ENCODE data around the gene PLXNA2.

The PLXNA2 gene

DNA sequence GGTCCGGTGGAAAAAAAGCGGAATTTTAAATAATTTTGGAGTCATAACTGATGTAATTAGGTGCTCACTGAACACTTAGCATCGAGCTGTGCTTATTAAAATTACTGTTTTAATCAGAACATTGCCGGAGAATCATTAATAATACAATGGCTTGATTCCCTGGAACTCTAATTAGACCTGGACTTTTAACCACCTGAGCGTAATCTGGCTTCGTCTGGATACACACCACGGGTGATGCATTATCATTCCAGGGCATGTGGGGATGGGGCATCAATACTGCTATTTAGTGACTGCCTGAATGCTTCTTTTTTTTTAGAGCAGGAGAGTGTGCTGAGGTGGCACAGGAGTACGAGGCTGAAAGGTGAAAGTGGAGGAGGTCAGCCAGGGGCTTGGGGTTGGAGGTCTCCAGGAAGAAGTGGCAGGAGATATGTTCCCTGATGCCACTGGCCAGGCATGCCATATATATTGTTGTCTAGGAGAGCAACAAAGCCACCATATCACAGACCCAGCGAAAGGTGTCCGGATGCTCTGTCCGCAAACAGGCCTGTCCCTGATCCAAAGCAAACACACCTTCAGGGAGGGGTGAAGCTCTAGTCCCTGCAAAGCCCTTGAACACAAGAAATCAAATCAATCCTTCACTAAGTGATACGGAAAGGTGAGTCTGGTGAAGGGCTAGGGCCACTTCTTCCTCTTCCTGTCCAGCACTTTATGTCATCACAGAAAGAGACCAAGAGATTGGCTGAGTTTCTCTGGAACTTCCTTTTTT, 125.2 kb downstream of the PLXNA2 start:
- no peak for DNase-seq (ENCODE audit: low read depth in 2 of 2)

DNA sequence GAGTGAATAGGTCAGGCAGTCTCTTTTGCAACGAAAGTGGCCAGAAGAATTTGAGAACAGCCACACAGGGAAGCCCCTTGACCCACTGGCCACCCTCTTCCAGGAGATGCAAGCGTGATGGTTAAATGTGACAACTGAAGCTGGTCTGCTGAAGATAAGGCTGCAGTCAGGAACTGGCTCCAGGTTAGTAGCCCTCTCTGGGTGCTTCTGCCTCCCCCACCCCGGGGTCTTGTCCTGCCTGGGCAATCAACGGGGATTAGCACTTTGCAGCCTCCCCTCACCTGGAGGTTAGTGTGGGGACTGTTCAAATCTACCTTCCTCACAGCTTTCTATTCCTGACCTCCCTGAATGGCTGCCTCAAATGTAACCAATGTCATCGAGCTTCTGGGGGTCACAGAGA, 125.9 kb downstream of the PLXNA2 start:
- DNase-seq (ENCODE audit: low read depth in 2 of 2), result no peak

DNA sequence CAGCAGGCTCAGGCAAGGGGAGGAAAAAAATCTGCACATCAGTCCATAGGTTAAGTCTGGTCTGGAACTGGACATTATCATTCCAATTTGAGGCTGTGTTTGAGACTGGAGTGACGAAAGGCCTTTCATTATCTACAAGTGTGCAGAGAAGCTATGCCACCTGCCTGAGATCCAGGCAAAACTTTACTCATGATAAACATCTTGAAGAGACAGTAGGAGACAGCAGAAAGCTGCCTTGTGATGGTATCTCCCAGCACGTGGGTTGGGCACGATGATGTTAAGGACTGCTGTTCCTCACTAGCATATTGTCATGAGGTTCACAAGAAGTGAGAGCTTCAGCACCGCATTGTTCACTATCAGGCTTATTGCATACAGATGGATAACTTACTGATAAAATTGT, 126.4 kb downstream of the PLXNA2 start:
- DNase-seq (ENCODE audit: low read depth in 2 of 2), result no peak

DNA sequence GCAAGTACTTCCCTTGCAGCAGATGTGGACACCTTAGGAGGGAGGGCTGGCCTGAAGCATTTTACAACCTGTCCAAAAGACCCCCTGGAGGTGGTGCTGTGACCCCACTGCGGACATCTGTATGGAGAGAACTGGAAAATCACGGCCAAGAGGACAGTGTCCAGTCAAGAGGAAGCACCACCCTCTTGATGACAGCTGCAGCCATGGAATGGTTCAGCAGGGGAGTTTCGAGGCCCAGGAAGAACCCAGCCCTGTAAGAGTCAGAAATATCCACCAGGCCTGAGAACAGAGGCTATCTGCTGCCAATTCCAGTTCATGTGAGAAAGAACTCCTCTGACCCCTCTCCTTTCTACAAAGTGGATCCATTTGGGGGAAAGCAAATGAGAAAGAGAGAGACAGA, 126.8 kb downstream of the PLXNA2 start:
- DNase-seq (ENCODE audit: low read depth in 2 of 2), result no peak

DNA sequence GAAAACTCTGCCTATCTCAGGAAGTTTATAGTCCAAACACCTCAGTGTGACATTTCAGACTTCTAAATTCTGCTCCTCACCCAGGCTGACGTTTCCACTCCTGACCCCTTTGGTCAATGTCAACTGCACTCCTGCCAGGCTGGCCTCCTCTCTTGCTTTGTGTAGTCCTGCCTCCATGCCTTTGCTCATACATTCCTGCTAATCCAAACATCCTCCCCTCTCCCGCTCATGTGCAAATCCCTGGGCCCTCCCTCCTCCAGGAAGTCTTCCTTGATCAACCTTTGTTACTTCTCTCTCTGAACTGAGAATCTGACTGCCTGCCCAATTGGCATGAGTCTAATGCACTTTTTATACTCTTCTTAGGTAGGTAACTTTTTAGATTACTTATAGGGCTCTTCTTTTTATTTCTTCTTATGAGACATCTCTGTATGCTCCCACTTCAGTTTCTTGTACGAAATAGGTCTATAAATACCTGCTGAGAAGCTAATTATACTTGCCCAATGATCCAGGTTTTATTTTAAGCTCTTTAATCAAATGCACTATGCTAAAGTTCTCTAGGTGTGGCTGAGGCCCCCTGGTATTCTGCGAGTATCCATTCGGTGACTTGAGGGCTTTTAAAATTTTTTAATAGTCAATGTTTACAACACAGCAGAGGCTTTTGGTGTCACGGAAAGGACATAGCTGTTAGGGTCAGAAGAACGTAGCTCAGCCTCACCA, 128.1 kb downstream of the PLXNA2 start:
- no peak for DNase-seq (ENCODE audit: low read depth in 2 of 2)

DNA sequence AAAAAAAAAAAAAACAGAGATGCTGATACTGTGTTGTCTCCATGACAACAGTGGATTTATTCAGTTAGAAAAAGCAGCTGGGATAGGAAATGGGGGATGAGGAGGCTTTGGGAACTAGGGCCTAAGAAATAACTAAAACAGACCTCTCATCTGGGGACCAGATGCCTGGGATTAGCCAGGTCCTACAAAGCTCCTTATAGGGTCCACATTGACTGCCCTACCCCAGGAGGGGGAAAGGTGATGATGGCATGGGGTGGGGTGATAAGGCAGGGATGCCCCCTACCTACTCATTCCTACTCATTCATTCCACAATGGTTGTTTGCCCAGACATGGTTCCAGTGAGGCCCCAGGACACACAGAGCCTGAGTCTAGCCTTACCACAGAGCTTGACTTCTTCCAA, 131.2 kb downstream of the PLXNA2 start:
- no peak for DNase-seq (ENCODE audit: low read depth in 2 of 2)

DNA sequence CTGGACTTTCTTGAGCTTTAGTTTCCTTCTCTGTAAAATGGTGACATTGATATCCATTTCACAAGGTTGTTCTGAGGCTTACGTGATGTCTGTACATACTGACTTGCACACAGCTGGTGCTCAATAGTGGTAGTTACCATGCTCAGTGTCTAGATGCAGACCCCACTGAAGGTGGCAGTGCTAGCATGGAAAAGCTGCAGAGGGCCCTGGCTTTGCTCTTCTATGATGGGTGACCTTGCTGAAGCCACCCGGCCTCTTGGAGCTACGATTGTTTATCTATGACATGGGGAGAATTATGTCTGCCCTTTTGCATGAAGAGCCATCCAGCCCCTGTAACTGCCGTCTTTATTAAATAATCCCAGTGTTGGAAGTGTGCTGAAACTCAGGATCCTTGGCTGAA, 131.8 kb downstream of the PLXNA2 start:
- no peak for DNase-seq (ENCODE audit: low read depth in 2 of 2)

DNA sequence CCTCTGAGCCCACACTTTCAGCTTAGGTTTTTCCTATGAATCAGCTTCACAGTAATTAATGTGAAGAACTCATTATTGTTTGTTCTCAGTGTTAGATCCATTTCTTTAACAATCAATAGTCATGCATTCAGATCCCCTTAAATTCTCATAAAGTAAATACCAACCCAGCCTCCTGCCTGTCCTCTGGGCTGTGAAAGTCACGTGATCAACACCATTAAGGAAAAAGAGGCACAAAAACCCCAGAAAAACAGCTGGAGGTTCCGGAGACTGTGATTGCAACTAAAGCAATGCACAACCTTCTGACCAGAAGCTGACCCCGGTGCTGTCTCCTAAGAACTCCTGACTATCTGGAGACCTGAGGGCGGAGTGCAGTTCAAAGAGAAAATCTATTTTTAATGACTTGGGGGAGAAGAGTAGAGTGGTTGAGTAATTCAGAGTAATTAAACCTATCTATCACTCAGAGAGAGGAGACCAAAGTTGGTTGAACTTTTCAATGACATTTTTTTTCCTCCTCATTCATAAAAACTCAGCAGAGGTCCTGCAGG, 132.5 kb downstream of the PLXNA2 start:
- DNase-seq (ENCODE audit: low read depth in 2 of 2), result no peak

DNA sequence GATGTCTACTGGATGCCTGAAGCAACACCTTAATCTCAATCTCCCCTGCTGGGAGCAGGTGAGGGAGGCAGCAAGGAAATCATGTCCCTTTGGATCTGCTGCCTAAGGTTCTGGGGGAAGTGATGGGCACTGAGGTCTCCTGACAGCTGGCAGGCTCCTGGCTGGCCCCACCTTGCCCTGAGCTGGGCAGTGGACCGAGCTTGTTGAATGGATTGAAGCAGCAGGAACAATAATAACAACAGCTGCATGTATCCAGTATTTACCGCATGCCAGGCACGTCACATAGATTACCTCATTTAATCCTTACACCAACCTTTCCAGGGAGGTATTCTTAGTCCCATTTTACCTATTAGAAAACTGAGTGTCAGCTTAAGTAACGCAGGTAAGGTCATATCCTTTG, 133.9 kb downstream of the PLXNA2 start:
- DNase-seq (ENCODE audit: low read depth in 2 of 2), result no peak

DNA sequence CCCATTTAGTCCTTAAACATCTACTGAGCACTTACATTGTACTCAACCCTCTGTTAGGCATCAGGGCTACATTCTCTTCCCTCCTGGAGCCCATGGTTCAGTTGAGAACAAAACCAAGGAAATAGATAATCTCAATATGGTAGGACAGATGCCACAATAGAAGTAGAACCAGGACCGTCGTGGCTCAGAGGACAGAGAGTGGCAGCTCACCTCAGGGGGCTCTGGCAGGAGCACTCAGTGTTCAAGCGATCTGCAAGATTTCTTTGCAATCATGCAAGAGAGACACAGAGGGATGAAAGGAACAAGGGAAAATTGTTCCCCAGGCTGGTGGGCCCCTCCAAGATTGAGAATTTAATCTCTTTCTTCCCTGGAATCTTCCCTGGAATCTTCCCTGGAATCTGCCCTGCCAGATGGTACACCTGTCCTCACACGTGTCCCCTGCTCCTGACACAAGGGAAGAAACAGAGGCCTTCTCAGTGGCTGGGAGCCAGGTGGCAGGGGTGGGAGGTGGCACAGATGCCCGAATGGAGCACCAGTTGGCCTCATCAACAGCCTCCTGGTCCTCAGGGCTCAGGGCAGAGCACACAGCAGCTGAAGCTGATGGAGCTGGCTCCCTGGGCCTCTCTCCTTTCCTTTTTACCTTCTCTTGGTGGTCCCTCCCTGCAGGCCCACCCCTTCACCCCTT, 135.4 kb downstream of the PLXNA2 start:
- DNase-seq (ENCODE audit: low read depth in 2 of 2), result no peak

DNA sequence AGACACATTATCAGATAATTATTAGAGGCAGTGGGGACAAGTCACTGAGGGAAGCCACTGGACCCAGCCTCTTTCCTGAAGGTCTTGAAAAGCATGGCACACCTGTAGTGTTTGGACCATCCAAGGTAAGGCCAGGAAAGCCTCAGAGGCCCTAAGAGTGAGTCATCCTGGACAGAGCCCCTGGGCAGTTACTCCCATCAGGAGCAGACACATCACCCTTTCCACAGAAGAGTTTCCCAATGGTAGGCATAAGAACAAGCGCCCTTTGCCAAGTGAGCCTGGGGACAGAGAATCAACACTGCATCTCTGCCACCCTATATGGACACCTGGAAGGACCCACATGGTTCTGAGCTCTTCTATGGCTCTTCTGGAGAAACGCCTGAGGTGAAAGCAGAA, 136.0 kb downstream of the PLXNA2 start:
- no peak for DNase-seq (ENCODE audit: low read depth in 2 of 2)

DNA sequence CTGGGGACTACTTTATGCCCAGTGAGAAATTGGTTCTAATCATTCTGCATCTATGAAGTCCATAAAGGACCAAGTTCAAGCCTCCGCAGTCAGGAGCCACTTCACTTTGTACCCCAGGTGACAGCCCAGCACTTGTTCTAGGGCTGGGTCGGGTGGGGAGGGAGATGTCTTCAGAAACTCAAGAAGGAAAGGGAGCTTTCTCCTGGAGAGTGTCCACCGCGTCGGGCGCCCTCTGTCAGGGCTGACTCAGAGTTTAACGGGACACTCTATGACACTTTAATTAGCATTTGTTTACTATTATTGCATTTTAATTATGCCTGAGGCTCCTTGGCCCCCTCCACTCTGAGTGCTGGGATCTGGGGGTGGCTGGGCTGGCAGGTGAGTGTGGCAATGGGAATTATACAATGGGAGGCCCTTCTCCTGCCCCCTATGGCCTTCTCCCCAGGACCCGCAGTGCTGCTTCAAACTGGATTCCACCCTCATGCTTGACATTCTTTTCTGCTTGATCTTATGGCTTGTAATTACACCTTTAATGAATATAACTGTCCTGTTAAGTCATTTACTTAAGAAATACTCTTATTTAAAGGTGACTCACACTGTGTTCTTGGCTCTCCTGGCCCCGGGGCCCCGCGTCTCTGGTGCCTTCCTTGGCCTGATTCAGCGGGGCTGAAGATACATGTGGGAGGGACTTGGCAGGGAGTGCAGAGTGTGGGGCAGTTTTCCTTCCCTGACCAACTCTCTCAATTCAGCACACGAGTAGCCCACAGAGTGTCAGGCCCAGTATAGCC, 136.6 kb downstream of the PLXNA2 start:
- DNase-seq (ENCODE audit: low read depth in 2 of 2), result no peak

DNA sequence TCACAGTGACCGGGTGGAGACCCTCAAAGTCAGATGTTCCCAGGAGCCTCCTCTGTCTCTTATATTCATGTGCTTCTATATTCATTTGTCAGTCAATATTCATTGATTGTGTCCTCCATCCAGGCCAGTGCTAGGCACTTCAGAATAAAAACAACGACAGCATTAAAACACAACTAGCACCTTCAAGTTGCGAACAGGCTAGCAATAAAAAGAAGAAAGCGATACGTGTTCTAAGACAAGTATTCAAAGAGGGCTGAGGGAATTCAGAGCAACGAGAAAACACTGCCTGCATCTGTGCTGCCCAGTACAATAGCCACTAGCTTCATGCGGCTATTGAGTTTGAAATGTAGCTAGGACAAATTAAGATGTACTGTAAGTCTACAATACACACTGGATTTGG, 138.0 kb downstream of the PLXNA2 start:
- no peak for DNase-seq (ENCODE audit: low read depth in 2 of 2)

DNA sequence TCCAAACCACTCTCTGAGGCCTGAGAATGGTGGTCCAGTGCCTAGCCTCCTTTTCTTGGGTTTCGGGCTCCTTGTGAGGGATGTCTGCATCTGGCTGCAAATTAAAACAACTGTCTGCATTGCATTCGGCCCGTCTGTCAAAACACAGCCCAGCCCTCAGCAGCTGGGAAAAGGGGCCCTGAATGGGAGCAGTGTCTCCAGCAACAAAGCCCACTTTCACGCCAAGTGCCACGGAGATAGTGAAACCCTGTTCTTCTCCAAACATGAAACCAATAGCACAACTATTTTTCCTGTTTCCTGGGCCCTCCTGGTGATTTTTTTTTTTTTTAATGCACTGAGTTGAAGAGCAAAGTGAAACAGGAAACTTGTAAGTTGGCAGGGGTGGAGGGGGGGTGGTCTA, 138.4 kb downstream of the PLXNA2 start:
- no peak for DNase-seq (ENCODE audit: low read depth in 2 of 2)

DNA sequence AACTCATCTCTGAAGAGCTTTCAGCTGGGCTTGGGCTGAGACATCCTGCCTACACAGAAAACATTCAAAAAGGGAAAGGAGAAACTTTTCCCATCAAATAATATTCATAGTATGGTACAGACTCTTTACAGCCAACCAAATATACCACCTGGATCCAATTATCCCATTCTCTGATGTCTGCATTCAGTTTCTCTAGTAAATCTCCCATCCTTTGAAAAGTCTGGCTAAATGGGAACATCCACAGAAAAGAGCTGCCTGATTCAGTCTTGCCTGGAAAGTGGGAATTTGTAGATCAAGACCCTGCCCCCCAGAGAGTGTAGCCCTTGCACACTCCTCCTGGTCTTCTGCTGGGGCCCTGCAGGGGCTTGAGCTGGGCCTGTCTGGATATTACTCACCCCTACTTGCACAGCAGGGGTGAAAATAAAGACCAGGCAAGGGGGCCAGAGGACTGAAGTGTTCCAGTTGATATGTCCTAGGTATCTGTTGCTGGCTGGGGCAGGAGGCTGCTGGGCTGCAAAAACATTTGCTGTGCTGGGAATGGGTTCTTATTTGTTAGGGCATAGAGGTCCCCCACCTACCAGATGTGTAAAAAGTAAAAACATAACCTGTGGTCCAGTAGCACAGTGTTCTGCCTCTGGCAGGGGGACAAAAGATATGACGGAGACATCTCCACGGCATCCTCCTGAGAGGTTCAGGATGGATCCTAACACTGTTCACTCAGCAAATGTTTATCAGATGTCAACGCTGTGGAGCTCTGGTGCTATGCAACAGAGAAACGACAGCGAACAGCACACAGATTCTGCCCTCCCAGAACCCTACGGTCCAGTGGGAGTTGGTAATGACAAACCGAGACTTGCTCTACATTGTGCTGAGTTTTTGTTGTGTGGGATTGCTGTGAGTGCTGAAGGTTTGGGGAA, 140.3 kb downstream of the PLXNA2 start:
- peak; percentile 53 to 54 for DNase-seq (ENCODE audit: low read depth in 2 of 2)

DNA sequence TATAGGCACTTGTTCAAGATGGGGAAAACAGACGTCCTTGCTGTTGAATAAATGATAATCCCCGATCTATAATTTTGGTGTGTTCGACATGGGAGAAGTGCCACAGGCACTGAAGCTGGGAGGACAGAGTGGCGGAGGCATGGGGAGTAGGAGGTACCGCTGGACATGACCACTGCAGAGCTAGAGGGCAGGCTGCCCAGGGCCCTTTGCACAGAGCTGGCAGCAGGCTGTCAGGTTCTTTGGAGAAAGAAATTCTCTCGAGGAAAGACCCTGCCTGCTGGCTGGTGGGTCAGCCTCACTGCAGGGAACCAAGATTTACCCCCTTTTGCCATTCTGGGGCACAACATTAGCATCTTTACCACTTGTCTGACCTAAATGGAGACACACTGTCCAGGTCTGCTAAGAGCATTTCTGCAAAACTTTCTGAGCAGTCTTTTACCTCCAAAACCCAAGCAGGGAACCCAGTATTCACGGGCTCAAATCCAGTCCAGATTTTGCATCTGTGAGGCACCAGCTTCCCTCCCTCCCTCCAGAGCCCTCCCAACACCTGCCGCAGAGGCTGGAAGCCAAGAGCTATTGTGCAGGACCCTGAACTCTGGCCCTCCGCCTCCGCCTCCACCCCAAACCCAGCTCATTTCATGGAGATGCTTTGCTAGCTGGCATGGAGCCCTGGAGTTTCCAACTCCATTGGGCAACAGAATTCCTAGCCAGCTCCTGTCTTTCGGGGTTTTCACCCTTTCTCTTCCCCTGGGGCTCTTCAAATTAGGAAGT, 142.3 kb downstream of the PLXNA2 start:
- no peak for DNase-seq (ENCODE audit: low read depth in 2 of 2)

DNA sequence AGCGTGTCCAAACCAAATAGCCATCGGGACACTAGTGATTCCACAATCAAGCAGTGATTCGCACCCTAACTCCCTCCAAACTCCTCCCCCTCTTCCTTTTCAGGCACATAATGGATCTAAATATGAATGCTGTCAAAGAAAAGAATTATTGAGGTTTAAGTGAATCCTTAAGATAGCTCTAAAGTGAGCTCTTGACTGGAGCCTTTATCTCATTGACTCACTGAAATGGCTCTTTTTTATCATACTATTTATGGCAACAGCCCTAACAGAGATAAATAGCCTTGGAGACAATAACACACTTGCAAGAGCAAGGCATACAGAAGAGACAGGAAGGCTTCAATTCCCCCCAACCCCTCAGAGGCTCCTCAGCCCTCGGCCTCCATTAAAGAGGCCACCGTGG, 143.3 kb downstream of the PLXNA2 start:
- DNase-seq (ENCODE audit: low read depth in 2 of 2), result no peak

DNA sequence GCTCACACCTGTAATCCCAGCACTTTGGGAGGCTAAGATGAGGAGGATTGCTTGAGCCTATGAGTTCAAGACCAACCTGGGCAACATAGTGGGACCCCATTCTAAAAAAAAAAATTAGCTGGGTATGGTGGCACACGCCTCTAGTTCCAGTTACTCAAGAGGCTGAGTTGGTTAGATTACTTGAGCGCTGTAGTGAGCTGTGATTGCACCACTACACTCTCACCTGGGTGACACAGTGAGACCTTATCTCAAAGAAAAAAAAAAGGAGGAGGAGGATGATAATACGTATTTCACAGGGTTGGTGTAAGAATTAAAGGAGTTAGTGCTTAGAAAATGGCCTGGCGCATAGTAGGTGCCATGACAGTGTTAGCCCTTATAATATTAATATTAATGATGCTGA, 144.1 kb downstream of the PLXNA2 start:
- DNase-seq (ENCODE audit: low read depth in 2 of 2), result no peak

DNA sequence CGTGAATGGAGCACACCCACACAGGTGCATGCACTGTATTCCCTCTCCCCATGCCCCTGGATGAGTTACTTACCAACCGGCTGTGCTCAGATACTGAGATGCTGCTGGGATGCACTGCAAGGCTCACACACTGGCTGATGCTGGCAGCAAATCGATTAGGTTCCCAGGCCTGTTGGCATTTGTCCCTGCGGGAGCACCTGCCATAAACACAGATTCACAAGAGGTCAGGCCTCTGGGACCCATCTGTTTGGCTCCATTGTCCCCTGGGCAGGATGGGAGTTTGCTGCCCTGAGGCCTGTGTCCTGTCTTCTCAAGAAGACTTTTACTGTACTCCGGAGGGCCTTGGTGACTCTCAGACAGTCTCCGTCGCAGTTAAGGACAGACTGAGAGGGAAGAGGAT, 145.4 kb downstream of the PLXNA2 start:
- DNase-seq (ENCODE audit: low read depth in 2 of 2), result no peak

All from fibroblast of skin of left quadriceps (primary cell).